HFF-Myc (cell line): ENCODE data around the gene MYH14.

Experiments
- DNase-seq: peaks from one replicate; pipeline ENCODE4 v3.0.0-alpha.2; 2011; ENCODE audit warnings: low read depth; ENCODE audit errors: extremely low read depth
- H3K4me3 ChIP-seq: replicated peaks from 2 replicates; pipeline ENCODE4 v1.5.1; 2011; ENCODE audit warnings: low read depth, mild to moderate bottlenecking, control low read depth, low read length
- CTCF ChIP-seq: IDR thresholded peaks from 2 replicates; pipeline ENCODE4 v1.5.1; 2012; ENCODE audit warnings: mild to moderate bottlenecking, low read depth, low read length, control low read depth; ENCODE audit errors: missing control alignments

Gene MYH14

GRCh38 chr19:50277966-50278580 lies 74.7 kb downstream of the MYH14 start:
- no peak overlapping the region for H3K4me3 ChIP-seq
- DNase-seq, result no peak
- TF ChIP-seq CTCF, result no peak

DNA sequence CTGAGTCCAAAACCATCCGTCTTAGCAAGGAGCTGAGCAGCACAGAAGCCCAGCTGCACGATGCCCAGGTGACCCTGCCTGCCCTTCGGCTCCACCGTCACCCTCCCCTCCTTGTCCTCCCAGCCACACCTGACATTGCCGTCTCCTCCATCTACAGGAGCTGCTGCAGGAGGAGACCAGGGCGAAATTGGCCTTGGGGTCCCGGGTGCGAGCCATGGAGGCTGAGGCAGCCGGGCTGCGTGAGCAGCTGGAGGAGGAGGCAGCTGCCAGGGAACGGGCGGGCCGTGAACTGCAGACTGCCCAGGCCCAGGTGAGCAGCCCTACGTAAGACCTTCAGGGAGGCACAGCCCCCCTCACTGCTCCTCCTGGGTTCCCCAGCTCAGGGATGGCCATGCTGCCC lies 76.7 kb downstream of the MYH14 start:
- no peak overlapping the region for H3K4me3 ChIP-seq
- no peak for DNase-seq
- TF ChIP-seq CTCF, result no peak

DNA sequence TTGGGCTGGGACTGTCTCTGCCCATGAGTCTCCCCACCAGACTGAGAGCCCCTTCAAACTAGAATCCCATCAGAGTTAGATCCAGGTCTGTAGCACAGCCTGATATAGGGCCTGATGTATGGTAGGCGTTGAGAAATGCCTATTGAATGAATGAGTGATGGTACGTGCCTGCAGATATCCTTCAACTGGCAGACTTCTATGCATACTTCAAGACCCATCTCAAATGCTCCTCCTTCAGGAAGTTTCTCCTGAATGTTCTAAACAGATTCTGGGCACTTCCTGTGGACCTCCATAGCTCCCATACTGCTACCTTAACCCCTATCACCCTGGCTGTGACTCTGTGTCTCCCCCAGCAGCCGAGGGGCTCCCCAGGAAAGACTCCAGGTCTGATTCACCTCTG lies 77.6 kb downstream of the MYH14 start:
- no peak for TF ChIP-seq CTCF
- no peak for DNase-seq

DNA sequence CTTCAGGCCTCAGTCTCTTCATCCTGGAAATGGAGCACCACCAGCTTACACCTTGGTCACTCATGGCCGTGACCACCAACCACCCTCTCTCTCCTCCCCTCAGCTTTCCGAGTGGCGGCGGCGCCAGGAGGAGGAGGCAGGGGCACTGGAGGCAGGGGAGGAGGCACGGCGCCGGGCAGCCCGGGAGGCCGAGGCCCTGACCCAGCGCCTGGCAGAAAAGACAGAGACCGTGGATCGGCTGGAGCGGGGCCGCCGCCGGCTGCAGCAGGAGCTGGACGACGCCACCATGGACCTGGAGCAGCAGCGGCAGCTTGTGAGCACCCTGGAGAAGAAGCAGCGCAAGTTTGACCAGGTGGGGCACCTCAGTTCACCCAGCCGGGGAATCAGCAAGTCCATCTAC lies 78.1 kb downstream of the MYH14 start:
- H3K4me3 ChIP-seq, result no peak overlapping the region
- DNase-seq, result no peak
- TF ChIP-seq CTCF, result no peak

More for the DNA sequence above, 77.6 kb downstream of the MYH14 start:
- no peak overlapping the region for H3K4me3 ChIP-seq

DNA sequence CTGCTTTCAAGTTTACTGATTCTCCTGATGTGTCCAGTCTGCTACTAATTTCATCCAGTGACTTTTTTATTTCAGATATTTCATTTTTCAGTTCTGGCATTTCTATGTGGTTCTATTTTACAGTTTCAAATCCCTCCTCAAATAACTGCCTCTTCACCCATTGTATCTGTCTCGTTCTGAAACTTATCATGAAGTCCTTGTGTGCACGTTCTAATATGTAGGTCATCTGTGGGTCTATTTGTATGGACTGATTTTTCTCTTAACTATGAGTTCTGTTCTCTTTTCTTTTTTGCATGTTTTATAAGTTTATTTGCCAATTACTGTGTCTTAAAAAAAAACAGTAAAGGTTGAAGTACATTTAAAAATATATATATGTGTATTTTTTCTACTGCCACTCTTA lies 82.4 kb downstream of the MYH14 start:
- no peak for TF ChIP-seq CTCF
- H3K4me3 ChIP-seq, result no peak overlapping the region
- DNase-seq, result no peak

DNA sequence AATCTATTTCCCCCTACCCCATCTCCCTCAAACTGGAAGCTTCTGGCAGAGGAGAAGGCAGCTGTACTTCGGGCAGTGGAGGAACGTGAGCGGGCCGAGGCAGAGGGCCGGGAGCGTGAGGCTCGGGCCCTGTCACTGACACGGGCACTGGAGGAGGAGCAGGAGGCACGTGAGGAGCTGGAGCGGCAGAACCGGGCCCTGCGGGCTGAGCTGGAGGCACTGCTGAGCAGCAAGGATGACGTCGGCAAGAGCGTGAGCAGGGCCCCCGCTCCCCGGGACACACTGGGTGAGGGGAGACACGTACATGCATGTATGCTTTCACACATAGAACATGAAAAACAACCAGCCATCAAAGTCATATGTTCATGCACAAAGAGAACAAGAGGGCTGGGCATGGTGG lies 83.0 kb downstream of the MYH14 start:
- DNase-seq, result no peak
- no peak for TF ChIP-seq CTCF
- no peak overlapping the region for H3K4me3 ChIP-seq

- no peak for TF ChIP-seq CTCF
- no peak overlapping the region for H3K4me3 ChIP-seq
- DNase-seq, result no peak
These were observed 83.9 kb downstream of the MYH14 start for GRCh38 chr19:50287331-50287730.
